ENCODE data around the gene TPBGL. TPM values are rescaled to one million over a fixed set of nuclear protein-coding genes. Genes with fewer than 3 reads are reported as not detected.

TPBGL gene
- polyA plus RNA-seq, 1 experiment: not detected

- Histone ChIP-seq H3K36me3 (ENCODE audit: control insufficient read depth, insufficient read depth, low read length) (no peaks in the 10 kb centered on the region), H3K4me3 (ENCODE audit: low read depth, low read length) (no peak overlapping the region), H3K27me3 (ENCODE audit: control insufficient read depth, insufficient read depth, low read length) (peaks cover 10% of the 10 kb centered on the region)
- POLR2A ChIA-PET: no interaction called here
- no peak for DNase-seq (ENCODE audit: low read depth)
- CTCF ChIA-PET: interaction anchor here (1.5 to 12.3 kb wide), 4 partner anchors 9 to 272 kb away, joined by 6 to 309 read pairs (median 34); no protein-coding TSS in a partner anchor
- no peak for TF ChIP-seq CTCF (IDR thresholded peaks at IDR 0.05; ENCODE audit: insufficient read depth, low read depth, low read length)
Measured at GRCh38 chr11:75203138-75203537, 37.4 kb upstream of the TPBGL start.

DNA sequence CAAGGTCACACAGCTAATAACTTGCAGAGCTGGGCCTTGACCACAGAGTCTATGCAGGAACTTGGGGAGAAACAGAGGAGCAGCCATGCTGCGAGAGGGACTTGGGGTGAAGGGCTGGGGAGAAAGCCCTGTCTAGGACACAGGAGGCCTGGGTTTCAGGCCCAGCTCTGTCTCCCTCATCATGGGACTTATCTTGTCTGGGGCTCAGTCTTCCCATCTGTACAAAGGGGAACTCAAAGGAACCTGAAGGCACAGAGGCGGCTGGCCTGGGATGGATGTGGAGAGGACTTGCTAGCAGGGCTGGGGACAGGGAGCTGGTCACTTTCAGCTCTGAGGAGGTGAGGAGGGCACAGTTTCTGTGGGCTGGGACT is 36.9 kb upstream of the TPBGL start:
- ChIA-PET CTCF (interaction anchor here (1.3 to 12.3 kb wide), 7 partner anchors 8 to 278 kb away, joined by 3 to 309 read pairs (median 17); no protein-coding TSS in a partner anchor), POLR2A (no interaction called here)
- Histone ChIP-seq H3K27me3 (ENCODE audit: control insufficient read depth, insufficient read depth, low read length) (peaks cover 11% of the 10 kb centered on the region), H3K4me3 (ENCODE audit: low read depth, low read length) (no peak overlapping the region), H3K36me3 (ENCODE audit: control insufficient read depth, insufficient read depth, low read length) (no peaks in the 10 kb centered on the region)
- no peak for DNase-seq (ENCODE audit: low read depth)
- TF ChIP-seq CTCF (IDR thresholded peaks at IDR 0.05; ENCODE audit: insufficient read depth, low read depth, low read length): no peak

DNA sequence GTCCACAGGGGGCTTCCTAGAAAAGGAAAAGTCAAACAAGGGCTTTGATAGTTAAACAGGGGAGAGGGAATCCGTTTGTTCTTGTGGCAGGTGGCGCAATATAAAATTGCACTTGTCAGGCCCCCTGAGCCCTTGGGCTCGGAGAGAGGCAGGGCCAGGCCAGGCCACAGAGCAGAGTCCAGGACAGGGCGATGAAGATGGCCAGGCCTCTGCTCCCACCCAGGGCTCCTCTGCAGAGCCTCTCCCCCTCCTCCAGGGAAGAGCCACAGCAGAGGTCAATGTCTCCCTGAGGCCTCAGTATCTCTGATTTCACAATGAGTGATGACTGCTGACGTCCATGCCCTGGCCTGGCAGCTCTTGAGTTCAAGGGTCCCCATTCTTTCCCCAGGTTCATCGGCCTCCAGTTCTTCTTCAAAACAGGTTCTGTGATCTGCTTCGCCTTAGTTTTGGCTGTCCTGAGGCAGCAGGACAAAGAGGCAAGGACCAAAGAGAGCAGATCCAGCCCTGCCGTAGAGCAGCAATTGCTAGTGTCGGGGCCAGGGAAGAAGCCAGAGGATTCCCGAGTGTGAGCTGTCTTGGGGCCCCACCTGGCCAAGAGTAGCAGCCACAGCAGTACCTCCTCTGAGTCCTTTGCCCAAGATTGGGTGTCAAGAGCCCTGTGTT is 36.4 kb upstream of the TPBGL start:
- no peak for DNase-seq (ENCODE audit: low read depth)
- no peaks in the 10 kb centered on the region for H3K36me3 ChIP-seq (ENCODE audit: control insufficient read depth, insufficient read depth, low read length)

GRCh38 chr11:75204685-75205563 is 35.6 kb upstream of the TPBGL start:
- peak; percentile 95 for TF ChIP-seq CTCF (IDR thresholded peaks at IDR 0.05; ENCODE audit: insufficient read depth, low read depth, low read length)
- no peaks in the 10 kb centered on the region for H3K36me3 ChIP-seq (ENCODE audit: control insufficient read depth, insufficient read depth, low read length)
- ChIA-PET POLR2A (no interaction called here), CTCF (interaction anchor here (0.6 to 12.3 kb wide), 40 partner anchors 9 to 1030 kb away, joined by 3 to 309 read pairs (median 4); partner anchors contain the start of genes SLCO2B1 and TPBGL)
- peaks cover 10% of the 10 kb centered on the region for H3K27me3 ChIP-seq (ENCODE audit: control insufficient read depth, insufficient read depth, low read length)
- peak; percentile 4 for DNase-seq (ENCODE audit: low read depth)
- H3K4me3 ChIP-seq (ENCODE audit: low read depth, low read length): no peak overlapping the region

More for the DNA sequence above, 36.4 kb upstream of the TPBGL start:
- ChIA-PET POLR2A (no interaction called here), CTCF (interaction anchor here (0.6 to 12.3 kb wide), 35 partner anchors 9 to 626 kb away, joined by 3 to 309 read pairs (median 5); partner anchors contain the start of genes SLCO2B1 and TPBGL)
- Histone ChIP-seq H3K4me3 (ENCODE audit: low read depth, low read length) (no peak overlapping the region), H3K27me3 (ENCODE audit: control insufficient read depth, insufficient read depth, low read length) (peaks cover 11% of the 10 kb centered on the region)
- no peak for TF ChIP-seq CTCF (IDR thresholded peaks at IDR 0.05; ENCODE audit: insufficient read depth, low read depth, low read length)

DNA sequence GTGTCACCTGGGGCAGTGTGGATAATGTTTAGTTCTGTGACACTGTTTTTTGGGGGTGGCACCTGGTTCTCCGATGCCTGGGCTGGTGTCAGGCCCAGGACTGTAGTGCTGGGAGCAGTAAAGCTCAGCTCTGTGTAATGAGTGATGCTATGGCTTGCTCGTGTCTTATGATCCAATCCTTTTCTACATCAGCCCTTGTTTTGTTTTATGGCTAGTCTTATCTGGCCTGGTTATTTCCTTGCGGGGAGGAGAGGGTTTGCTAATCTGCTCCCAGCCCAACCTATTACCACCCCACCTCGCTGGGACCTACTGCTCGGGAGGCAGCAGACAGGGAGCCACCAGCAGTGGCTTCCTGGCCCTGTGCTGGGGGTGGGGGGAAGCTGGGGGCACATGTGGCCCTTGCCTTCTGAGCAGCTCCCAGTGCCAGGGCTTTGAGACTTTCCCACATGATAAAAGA is 35.0 kb upstream of the TPBGL start:
- TF ChIP-seq CTCF (IDR thresholded peaks at IDR 0.05; ENCODE audit: insufficient read depth, low read depth, low read length): no peak
- Histone ChIP-seq H3K4me3 (ENCODE audit: low read depth, low read length) (no peak overlapping the region), H3K27me3 (ENCODE audit: control insufficient read depth, insufficient read depth, low read length) (peaks cover 10% of the 10 kb centered on the region), H3K36me3 (ENCODE audit: control insufficient read depth, insufficient read depth, low read length) (no peaks in the 10 kb centered on the region)
- ChIA-PET POLR2A (no interaction called here), CTCF (interaction anchor here (0.6 to 12.3 kb wide), 31 partner anchors 9 to 1030 kb away, joined by 3 to 309 read pairs (median 6); partner anchors contain the start of genes SLCO2B1 and TPBGL)
- no peak for DNase-seq (ENCODE audit: low read depth)
